AG09319 (cell line): ENCODE measurements around the gene ZNF468.
"Not testable (repeated sequence)": the region's sequence is repeated elsewhere in the genome, so short reads cannot be mapped to it uniquely, and the experiment has no call there.

Experiments
- DNase-seq: peaks from one replicate; pipeline ENCODE4 v3.0.0-alpha.2; 2010; ENCODE audit warnings: low read depth; ENCODE audit errors: extremely low read depth
- CTCF ChIP-seq: IDR thresholded peaks from 2 replicates; pipeline ENCODE4 v1.5.1; 2011; ENCODE audit warnings: low read depth, mild to moderate bottlenecking, inconsistent platforms, low read length, moderate library complexity

ZNF468 gene

GRCh38 chr19:52825765-52826164, 31.7 kb downstream of the ZNF468 start:
- no peak for TF ChIP-seq CTCF
- DNase-seq = no peak

GRCh38 chr19:52823676-52824075, 33.7 kb downstream of the ZNF468 start:
- no peak for DNase-seq

GRCh38 chr19:52821204-52821960, 36.0 kb downstream of the ZNF468 start, which contains the start of gene ZNF28:
Gene ZNF28, minus strand, starts transcription at chr19:52821633. Its CDS starts 3,675 bp downstream, at chr19:52817958.
- DNase-seq = not testable (repeated sequence)

More at GRCh38 chr19:52823676-52824075, 33.7 kb downstream of the ZNF468 start:
- no peak for TF ChIP-seq CTCF

GRCh38 chr19:52820472-52821203, 36.8 kb downstream of the ZNF468 start:
- not testable (repeated sequence) for DNase-seq

GRCh38 chr19:52809801-52810200, 47.6 kb downstream of the ZNF468 start:
- TF ChIP-seq CTCF = no peak
- no peak for DNase-seq

GRCh38 chr19:52799950-52800640, 57.3 kb downstream of the ZNF468 start:
- not testable (repeated sequence) for DNase-seq

GRCh38 chr19:52789440-52789839, 68.0 kb downstream of the ZNF468 start:
- no peak for TF ChIP-seq CTCF
- no peak for DNase-seq
